Astrocyte (in vitro differentiated cells and primary cell): Measurements from ENCODE around the gene CCDC40. TPM values are rescaled to one million over a fixed set of nuclear protein-coding genes. Genes with fewer than 3 reads are reported as not detected.

Experiments used
- DNase-seq: peaks from one replicate; pipeline ENCODE4 v3.0.0-alpha.2; 2010; ENCODE audit warnings: low read depth
- FAIRE-seq: peaks from 2 replicates; lab custom pipeline; 2011; peaks lifted over from hg19 to GRCh38; lab: Jason Lieb, UNC
- H2AFZ ChIP-seq: 2 replicates; pipeline ENCODE4 v1.6.0; 2012; ENCODE audit warnings: low read depth, low read length, inconsistent platforms
- H3K27ac ChIP-seq: 2 replicates; pipeline ENCODE4 v1.5.1; 2011; ENCODE audit warnings: low read depth, low read length, inconsistent platforms
- H3K27me3 ChIP-seq: 2 replicates; pipeline ENCODE4 v1.6.0; 2011; ENCODE audit warnings: low read length, inconsistent platforms; ENCODE audit not compliant: insufficient read depth
- H3K36me3 ChIP-seq: 2 replicates; pipeline ENCODE4 v1.5.1; 2011; ENCODE audit warnings: low read length, inconsistent platforms; ENCODE audit not compliant: insufficient read depth
- H3K4me1 ChIP-seq: 2 replicates; pipeline ENCODE4 v1.5.1; 2011; ENCODE audit warnings: low read length, inconsistent platforms; ENCODE audit not compliant: insufficient read depth
- H3K4me2 ChIP-seq: 2 replicates; pipeline ENCODE4 v1.6.0; 2012; ENCODE audit warnings: low read length, inconsistent platforms
- H3K4me3 ChIP-seq: 2 replicates; pipeline ENCODE4 v1.5.1; 2011; ENCODE audit warnings: low read depth, mild to moderate bottlenecking, low read length, inconsistent platforms; ENCODE audit not compliant: insufficient read depth
- H3K79me2 ChIP-seq: 2 replicates; pipeline ENCODE4 v1.6.0; 2012; ENCODE audit warnings: mild to moderate bottlenecking, low read length, inconsistent platforms; ENCODE audit not compliant: insufficient read depth
- H3K9ac ChIP-seq: 2 replicates; pipeline ENCODE4 v1.6.0; 2012; ENCODE audit warnings: mild to moderate bottlenecking, low read length, inconsistent platforms
- H3K9me3 ChIP-seq: 2 replicates; pipeline ENCODE4 v1.5.1; 2012; ENCODE audit warnings: low read depth, mild to moderate bottlenecking, low read length, inconsistent platforms; ENCODE audit not compliant: insufficient read depth
- H4K20me1 ChIP-seq: 2 replicates; pipeline ENCODE4 v1.6.0; 2012; ENCODE audit warnings: low read length, inconsistent platforms; ENCODE audit not compliant: insufficient read depth
- H3K27ac Mint-ChIP-seq: one replicate; pipeline ENCODE4 v1.8.0; 2021; ENCODE audit warnings: mild to moderate bottlenecking, mixed read lengths; ENCODE audit not compliant: unreplicated experiment
- H3K27me3 Mint-ChIP-seq: one replicate; pipeline ENCODE4 v1.8.0; 2021; ENCODE audit warnings: low read depth, mixed read lengths; ENCODE audit not compliant: unreplicated experiment
- H3K36me3 Mint-ChIP-seq: one replicate; pipeline ENCODE4 v1.8.0; 2021; ENCODE audit warnings: low read depth, mixed read lengths; ENCODE audit not compliant: unreplicated experiment
- H3K4me1 Mint-ChIP-seq: one replicate; pipeline ENCODE4 v1.8.0; 2021; ENCODE audit warnings: low read depth, mixed read lengths; ENCODE audit not compliant: unreplicated experiment
- H3K4me3 Mint-ChIP-seq: one replicate; pipeline ENCODE4 v1.8.0; 2021; ENCODE audit warnings: mild to moderate bottlenecking, moderate library complexity, mixed read lengths; ENCODE audit not compliant: unreplicated experiment
- H3K9me3 Mint-ChIP-seq: one replicate; pipeline ENCODE4 v1.8.0; 2021; ENCODE audit warnings: mild to moderate bottlenecking, mixed read lengths; ENCODE audit not compliant: unreplicated experiment
- CTCF ChIP-seq: IDR thresholded peaks from 2 replicates; pipeline ENCODE4 v1.5.1; 2011; ENCODE audit warnings: low read depth, mild to moderate bottlenecking, inconsistent platforms, low read length, moderate library complexity; ENCODE audit not compliant: insufficient read depth
- EZH2 ChIP-seq: IDR thresholded peaks from 2 replicates; pipeline ENCODE4 v1.6.1; 2012; ENCODE audit warnings: mild to moderate bottlenecking, low read length, inconsistent platforms; ENCODE audit not compliant: insufficient read depth
- total RNA-seq: library from RNA; stranded (reverse); gene quantifications from 2 replicates; pipeline ENCODE4 v1.2.1, GENCODE V29; 2021

Gene CCDC40
- total RNA-seq, 1 donor from 2014 or later = 7.0 TPM

- no peak overlapping the region for H2AFZ ChIP-seq
- no peaks in the 10 kb centered on the region for H3K36me3 ChIP-seq
- H3K4me3 ChIP-seq = no peak overlapping the region
- H3K9ac ChIP-seq = no peak overlapping the region
- no peaks in the 10 kb centered on the region for H3K4me1 Mint-ChIP-seq
- H3K27me3 Mint-ChIP-seq = peaks cover 20% of the 10 kb centered on the region
- no peaks in the 10 kb centered on the region for H3K79me2 ChIP-seq
- no peak overlapping the region for H3K4me2 ChIP-seq
- FAIRE-seq (no peak), DNase-seq (no peak)
- H3K27me3 ChIP-seq = peaks cover 7% of the 10 kb centered on the region
- no peak overlapping the region for H3K4me3 Mint-ChIP-seq
- TF ChIP-seq CTCF (no peak), EZH2 (no peak)
- H3K9me3 Mint-ChIP-seq = no peaks in the 10 kb centered on the region
- H4K20me1 ChIP-seq = no peaks in the 10 kb centered on the region
- no peaks in the 10 kb centered on the region for H3K4me1 ChIP-seq
- H3K36me3 Mint-ChIP-seq = peaks cover 2% of the 10 kb centered on the region
- H3K27ac ChIP-seq = no peak overlapping the region
- no peaks in the 10 kb centered on the region for H3K9me3 ChIP-seq
- no peak overlapping the region for H3K27ac Mint-ChIP-seq
Observed at GRCh38 chr17:80091376-80091775, 54.9 kb downstream of the CCDC40 start.

DNA sequence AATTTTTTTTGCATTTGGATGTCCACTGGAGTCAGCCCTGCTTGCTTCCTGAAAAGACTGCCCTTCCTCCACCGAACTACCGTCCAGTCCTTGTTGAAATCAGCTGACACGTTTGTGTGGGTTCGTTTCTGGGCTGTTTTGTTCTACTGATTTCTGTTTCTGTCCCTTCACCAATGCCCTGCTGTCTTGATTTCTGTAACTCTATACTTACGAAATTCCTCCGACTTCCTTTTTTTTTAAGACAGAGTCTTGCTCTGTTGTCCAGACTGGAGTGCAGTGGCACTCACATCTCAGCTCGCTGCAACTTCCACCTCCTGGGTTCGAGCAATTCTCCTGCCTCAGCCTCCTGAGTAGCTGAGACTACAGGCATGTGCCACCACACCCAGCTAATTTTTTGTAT is 56.5 kb downstream of the CCDC40 start:
- Mint-ChIP-seq H3K9me3 (no peaks in the 10 kb centered on the region), H3K36me3 (peaks cover 2% of the 10 kb centered on the region), H3K27me3 (peaks cover 15% of the 10 kb centered on the region), H3K4me3 (no peak overlapping the region), H3K27ac (no peak overlapping the region), H3K4me1 (no peaks in the 10 kb centered on the region)
- Histone ChIP-seq H3K9ac (no peak overlapping the region), H3K9me3 (no peaks in the 10 kb centered on the region), H3K4me2 (no peak overlapping the region), H2AFZ (no peak overlapping the region), H4K20me1 (no peaks in the 10 kb centered on the region), H3K27ac (no peak overlapping the region), H3K4me3 (no peak overlapping the region), H3K79me2 (no peaks in the 10 kb centered on the region), H3K36me3 (no peaks in the 10 kb centered on the region), H3K4me1 (no peaks in the 10 kb centered on the region), H3K27me3 (no peaks in the 10 kb centered on the region)
- TF ChIP-seq CTCF = no peak
- TF ChIP-seq EZH2 = no peak
- FAIRE-seq = no peak
- DNase-seq = no peak

DNA sequence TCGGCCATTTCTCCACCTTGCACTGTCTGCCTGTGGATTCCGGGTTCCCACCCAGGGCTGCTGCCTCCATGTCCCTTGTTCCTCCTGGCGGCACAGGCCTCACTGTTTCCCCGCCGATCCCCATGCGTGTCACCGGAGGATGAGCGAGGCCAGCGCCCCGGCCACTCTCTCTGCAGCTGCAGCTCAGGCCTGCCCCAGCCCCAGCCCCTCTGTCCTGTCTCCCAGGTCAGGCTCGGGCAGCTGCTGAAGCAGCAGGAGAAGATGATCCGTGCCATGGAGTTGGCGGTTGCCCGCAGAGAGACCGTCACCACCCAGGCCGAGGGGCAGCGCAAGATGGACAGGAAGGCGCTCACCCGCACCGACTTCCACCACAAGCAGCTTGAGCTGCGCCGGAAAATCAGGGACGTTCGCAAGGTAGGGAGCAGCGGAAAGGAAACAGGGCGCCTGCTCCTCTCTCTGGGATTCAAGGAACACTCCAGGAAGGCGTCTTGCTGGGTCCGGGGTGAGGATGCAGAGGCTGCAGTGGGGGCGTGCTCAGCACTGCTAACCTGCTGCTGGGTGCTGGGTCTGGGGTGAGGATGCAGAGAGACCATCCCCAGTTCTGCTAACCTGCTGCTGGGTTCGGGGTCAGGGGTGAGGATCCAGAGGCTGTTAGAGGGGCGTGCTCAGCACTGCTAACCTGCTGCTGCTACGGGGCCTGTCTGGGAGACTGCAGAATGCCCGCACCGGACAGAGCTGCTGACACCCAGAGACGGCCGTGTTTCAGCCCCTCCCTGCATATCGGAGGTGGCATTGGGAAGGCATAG is 58.8 kb downstream of the CCDC40 start:
- H3K4me3 Mint-ChIP-seq = no peak overlapping the region
- no peaks in the 10 kb centered on the region for H3K9me3 Mint-ChIP-seq
- DNase-seq (no peak), FAIRE-seq (no peak)
- no peaks in the 10 kb centered on the region for H3K79me2 ChIP-seq
- H3K27ac ChIP-seq = no peak overlapping the region
- H3K4me3 ChIP-seq = no peak overlapping the region
- no peak for TF ChIP-seq CTCF
- TF ChIP-seq EZH2 = no peak
- no peaks in the 10 kb centered on the region for H3K27me3 ChIP-seq
- no peaks in the 10 kb centered on the region for H3K9me3 ChIP-seq
- no peaks in the 10 kb centered on the region for H3K4me1 Mint-ChIP-seq
- H2AFZ ChIP-seq = no peak overlapping the region
- no peak overlapping the region for H3K9ac ChIP-seq
- no peaks in the 10 kb centered on the region for H3K36me3 Mint-ChIP-seq
- no peaks in the 10 kb centered on the region for H3K36me3 ChIP-seq
- H3K4me2 ChIP-seq = no peak overlapping the region
- H3K4me1 ChIP-seq = no peaks in the 10 kb centered on the region
- H4K20me1 ChIP-seq = no peaks in the 10 kb centered on the region
- peaks cover 18% of the 10 kb centered on the region for H3K27me3 Mint-ChIP-seq
- no peak overlapping the region for H3K27ac Mint-ChIP-seq
